GM18517 (cell line): ENCODE measurements around the gene RGS4.

Source experiments
- ATAC-seq: cut with Tn5 transposase; IDR thresholded peaks from one replicate; pipeline ENCODE4 v1.9.1; 2021; ENCODE audit warnings: mild to moderate bottlenecking, moderate library complexity; ENCODE audit not compliant: unreplicated experiment

Gene RGS4

DNA sequence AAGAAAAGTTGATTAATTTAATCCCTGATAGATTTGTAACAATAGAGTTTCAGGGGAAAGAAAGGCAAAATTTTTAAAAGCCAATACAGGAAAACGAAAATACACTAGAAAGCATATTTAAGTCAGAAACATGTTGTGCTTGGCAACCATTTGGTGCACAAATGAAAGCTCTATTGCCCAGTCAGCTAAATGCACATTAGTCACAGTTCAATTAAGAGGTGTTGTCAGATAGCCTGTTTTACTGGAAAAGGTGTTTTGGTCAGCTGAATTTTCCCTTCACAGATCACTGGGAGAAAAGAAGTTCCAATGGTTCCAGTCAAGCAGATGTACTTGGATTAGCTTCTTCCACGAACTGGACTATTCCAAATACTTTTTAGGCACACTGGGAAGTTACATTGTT is 25.4 kb downstream of the RGS4 start:
- ATAC-seq, result no peak

DNA sequence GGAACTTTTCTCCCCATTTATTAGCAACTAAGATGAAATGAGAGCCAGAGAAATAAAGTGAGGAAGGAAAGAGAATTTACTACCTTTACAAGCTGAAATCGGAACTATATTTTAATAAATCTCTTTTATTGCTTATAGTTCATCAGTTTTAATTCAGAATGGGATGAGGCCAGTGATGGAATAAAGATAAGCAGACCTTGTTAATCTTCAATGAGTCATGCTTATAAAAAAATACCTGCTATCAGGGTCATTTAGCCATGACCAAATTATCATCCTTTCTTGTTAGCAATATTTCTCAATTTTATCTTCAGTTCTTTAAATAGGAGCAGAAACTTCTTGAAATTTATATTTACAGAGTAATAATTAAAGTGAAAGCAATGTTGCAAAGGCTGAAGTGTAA is 26.1 kb downstream of the RGS4 start:
- no peak for ATAC-seq

DNA sequence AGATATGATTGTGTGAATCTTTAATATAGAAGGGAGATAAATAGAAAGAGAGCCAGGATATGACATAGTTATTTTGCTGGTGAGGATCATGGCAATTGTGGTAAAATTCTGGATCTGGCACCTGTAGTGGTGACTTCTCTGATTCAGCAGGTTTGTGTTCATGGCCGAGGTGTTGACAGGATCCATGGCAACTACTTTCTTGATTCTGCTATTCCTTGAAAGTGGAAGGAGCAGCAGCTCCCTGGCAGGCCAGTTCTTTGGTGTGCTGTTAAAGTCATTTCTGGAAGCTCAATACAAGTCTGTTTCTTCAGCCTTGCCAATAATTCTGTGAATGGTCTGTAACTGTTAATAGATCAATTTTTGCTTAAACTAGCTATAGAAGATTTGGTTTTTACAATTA is 33.4 kb downstream of the RGS4 start:
- no peak for ATAC-seq

DNA sequence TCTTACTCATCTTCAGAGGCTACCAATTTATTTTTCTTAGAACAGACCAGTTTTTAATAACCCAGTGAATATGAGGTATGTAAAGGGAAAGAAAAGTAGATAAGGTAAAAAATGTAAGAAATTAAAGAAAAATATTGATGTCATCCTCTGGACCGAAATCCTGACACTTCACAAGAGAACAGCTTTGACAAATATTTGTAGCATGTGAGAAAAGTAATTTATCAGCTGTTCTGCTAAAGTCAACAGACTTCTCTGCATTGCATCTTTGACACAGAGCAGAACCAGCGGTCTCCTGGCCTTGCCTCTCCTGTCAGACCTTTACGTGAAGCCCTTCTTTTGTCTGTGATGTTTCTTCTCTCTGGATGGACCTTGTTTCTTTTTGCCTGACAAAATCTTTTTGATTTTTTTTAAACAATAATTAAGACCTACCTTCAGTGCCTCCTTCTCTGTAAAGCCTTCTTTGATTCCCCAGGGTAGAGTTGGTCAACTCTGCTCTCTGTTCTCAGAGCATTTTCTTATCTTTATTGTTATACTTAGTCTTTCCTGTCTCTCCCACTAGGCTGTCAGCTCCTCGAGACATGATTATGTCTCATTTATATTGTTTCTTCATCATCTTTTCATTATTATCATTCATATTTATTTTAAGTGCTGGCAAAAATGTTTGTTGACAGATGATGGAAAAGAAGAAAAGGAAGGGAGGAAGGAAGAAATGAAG is 35.4 kb downstream of the RGS4 start:
- no peak for ATAC-seq

DNA sequence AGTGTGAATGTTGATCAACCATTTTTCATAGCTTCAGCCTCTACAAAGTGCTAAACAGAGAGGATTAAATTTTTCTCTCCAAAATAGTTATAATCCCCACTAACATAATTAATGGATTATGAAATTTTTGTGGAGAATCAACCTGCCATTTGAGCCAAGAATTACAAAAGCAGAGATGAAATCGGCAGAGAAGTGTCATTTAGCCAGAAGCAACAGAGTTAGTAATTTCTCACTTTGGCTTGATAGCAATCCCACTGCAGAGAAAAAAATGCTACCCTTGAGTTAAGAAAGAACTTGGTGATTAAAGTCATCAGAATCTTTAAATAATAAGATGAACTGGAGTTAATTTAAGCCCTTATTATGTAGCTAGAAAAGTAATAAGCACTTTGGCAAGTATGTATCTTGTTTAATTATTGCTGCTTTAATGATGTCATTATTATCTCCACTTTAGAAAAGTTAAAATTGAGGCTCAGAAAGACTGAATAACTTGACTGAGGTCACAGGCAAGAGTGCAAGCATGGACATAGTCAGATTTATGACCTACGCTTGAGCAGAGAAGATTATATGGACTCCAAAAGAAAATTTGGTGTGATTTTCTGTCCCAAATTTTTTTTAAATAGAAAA is 37.3 kb downstream of the RGS4 start:
- no peak for ATAC-seq

DNA sequence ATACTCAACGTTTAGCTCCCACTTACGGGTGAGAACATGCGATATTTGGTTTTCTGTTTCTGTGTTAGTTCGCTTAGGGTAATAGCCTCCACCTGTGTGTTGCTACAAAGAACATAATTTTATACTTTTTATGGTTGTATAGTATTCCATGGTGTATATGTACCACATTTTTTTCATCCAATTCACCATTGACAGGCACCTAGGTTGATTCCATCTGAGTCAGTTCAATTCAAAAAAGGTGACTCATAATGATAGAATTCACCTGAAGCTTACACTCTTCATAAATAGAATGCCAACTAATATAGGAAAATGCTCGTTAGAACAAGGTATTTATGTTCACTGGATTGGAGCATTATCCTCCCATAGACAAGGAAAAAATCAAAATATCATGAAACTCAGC is 38.5 kb downstream of the RGS4 start:
- no peak for ATAC-seq

DNA sequence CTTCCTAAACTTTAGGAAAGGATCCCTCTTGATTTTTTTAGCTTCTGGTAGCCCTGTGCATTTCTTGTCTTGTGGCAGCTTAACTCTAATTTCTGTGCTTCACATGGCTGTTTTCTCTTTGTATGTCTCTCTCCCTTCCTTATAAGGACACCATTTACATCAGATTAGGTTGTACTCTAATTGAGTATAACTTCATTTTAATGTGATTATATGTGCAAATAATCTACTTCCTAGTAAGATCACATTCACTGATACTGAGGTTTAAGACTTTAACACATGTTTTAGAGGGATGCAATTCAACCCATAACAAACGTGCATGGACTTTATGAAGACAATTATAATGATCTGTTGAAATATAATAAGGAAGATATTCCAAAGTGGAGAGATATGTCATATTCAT is 46.7 kb downstream of the RGS4 start:
- ATAC-seq, result no peak

DNA sequence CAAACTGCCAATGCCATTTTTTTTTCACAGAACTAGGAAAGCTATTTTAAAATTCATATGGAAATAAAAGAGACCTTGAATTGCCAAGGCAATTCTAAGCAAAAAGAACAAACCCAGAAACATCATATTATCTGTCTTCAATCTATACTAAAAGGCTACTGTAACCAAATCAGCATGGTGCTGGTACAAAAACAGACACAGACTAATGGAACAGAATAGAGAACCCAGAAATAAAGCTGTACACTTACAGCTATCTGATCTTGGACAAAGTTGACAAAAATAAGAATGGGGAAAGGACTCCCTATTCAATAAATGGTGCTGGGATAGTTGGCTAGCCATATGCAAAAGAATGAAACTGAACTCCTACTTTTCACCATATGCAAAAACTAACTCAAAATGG is 50.5 kb downstream of the RGS4 start:
- no peak for ATAC-seq

DNA sequence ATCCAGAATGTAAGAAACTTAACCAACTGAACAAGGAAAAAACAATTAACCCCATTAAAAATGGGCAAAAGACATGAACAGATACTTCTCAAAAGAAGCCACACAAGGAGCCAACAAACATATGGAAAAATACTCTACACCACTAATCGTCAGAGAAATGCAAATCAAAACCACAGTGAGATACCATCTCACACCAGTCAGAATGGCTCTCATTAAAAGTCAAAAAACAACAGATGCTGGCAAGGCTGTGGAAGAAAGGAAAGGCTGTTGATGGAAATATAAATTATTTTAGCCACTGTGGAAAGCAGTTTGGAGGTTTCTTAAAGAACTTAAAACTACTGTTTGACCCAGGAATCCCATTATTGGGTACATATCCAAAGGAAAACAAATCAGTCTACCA is 51.2 kb downstream of the RGS4 start:
- ATAC-seq, result no peak

DNA sequence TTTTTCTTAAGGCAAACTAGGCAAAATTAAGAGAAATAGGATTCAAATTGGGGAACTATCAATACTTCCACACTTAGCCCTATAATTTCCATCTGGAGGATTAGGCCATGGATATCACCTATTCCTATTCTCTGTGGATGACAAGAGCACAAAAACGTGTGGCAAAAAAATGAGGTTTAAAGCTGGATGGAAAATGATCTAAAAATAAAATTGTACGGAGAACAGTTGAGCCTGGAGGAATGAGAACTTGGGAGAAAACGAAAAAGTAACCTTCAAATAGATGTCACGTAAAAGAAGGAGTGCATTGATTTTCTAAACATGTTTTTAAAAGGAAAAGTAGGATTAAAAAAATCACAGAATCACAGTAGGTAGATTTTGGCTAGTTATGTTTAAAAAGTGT is 55.7 kb downstream of the RGS4 start:
- ATAC-seq, result no peak
